PC-3 (cell line): ENCODE data around the gene CLPTM1L. TPM values are rescaled to one million over a fixed set of nuclear protein-coding genes. Genes with fewer than 3 reads are reported as not detected.

Experiments
- ATAC-seq: fragments of 200-7000 bp; cut with Tn5 transposase; 2 replicates; pipeline ENCODE4 v1.9.1; 2020; ENCODE audit warnings: mild to moderate bottlenecking, moderate library complexity
- BruUV-seq: library from RNA; stranded (reverse); fragments of 400-500 nt; replicated peaks from 2 replicates; lab custom pipeline; 2021; lab: Mats Ljungman, UMichigan
- CTCF ChIA-PET: fragments of 300-600 bp; sonication (Branson Sonifier 250); formaldehyde crosslinking; loops from one replicate; lab custom pipeline; 2022; ENCODE audit warnings: antibody characterized with exemption; lab: Charles Lee
- POLR2A ChIA-PET: fragments of 300-600 bp; sonication (Branson Sonifier 250); formaldehyde crosslinking; loops from one replicate; lab custom pipeline; 2022; ENCODE audit warnings: antibody characterized with exemption; ENCODE audit not compliant: unreplicated experiment; lab: Charles Lee
- DNase-seq: peaks from one replicate; pipeline ENCODE4 v3.0.0-alpha.2; 2015
- H2AFZ ChIP-seq: fragments of 300-600 bp; sonication (generic); 2 replicates; pipeline ENCODE4 v1.6.0; 2016; ENCODE audit warnings: antibody characterized with exemption, low read length
- H3F3A ChIP-seq: fragments of 300-600 bp; sonication (generic); one replicate; pipeline ENCODE4 v1.6.0; 2017; ENCODE audit warnings: antibody characterized with exemption, low read length, control low read depth, mild to moderate bottlenecking; ENCODE audit not compliant: unreplicated experiment
- H3K27ac ChIP-seq: fragments of 300-600 bp; sonication (generic); 2 replicates; pipeline ENCODE4 v1.5.1; 2016; ENCODE audit warnings: mild to moderate bottlenecking, low read length
- H3K27me3 ChIP-seq: fragments of 300-600 bp; sonication (generic); 2 replicates; pipeline ENCODE4 v1.6.1; 2016; ENCODE audit warnings: low read length, mixed read lengths
- H3K36me3 ChIP-seq: fragments of 300-600 bp; sonication (generic); 2 replicates; pipeline ENCODE4 v1.6.1; 2016; ENCODE audit warnings: low read depth, mixed run types, low read length, mixed read lengths
- H3K4me1 ChIP-seq: fragments of 300-600 bp; sonication (generic); 2 replicates; pipeline ENCODE4 v1.5.1; 2016; ENCODE audit warnings: low read length; ENCODE audit not compliant: insufficient read depth
- H3K4me2 ChIP-seq: fragments of 300-600 bp; sonication (generic); 2 replicates; pipeline ENCODE4 v1.6.0; 2016; ENCODE audit warnings: low read length
- H3K4me3 ChIP-seq: fragments of 300-600 bp; sonication (generic); 2 replicates; pipeline ENCODE4 v1.5.1; 2016; ENCODE audit warnings: mild to moderate bottlenecking, low read length, mixed read lengths
- H3K79me2 ChIP-seq: fragments of 300-600 bp; sonication (generic); 2 replicates; pipeline ENCODE4 v1.6.1; 2017; ENCODE audit warnings: low read length, mixed read lengths
- H3K9ac ChIP-seq: fragments of 300-600 bp; sonication (generic); 2 replicates; pipeline ENCODE4 v1.6.0; 2016; ENCODE audit warnings: mild to moderate bottlenecking, low read length
- H3K9me2 ChIP-seq: fragments of 300-600 bp; sonication (generic); replicated peaks from 2 replicates; pipeline ENCODE4 v1.6.1; 2016; ENCODE audit warnings: mixed run types, low read length, mixed read lengths
- H3K9me3 ChIP-seq: fragments of 300-600 bp; sonication (generic); 2 replicates; pipeline ENCODE4 v1.6.1; 2016; ENCODE audit warnings: low read length, mixed read lengths
- H4K20me1 ChIP-seq: fragments of 300-600 bp; sonication (generic); 2 replicates; pipeline ENCODE4 v1.6.1; 2016; ENCODE audit warnings: low read length, mixed read lengths
- CTCF ChIP-seq: fragments of 300-600 bp; sonication (generic); conservative IDR thresholded peaks from 2 replicates; pipeline ENCODE4 v1.5.1; 2017; ENCODE audit warnings: antibody characterized with exemption, low read depth, mild to moderate bottlenecking, low read length
- EZH2 ChIP-seq: fragments of 300-600 bp; sonication (generic); IDR thresholded peaks from one replicate; pipeline ENCODE4 v1.6.1; 2017; ENCODE audit warnings: antibody characterized with exemption, mild to moderate bottlenecking, low read length; ENCODE audit not compliant: unreplicated experiment
- EZH2phosphoT487 ChIP-seq: fragments of 300-600 bp; sonication (generic); IDR thresholded peaks from 2 replicates; pipeline ENCODE4 v1.6.1; 2018; ENCODE audit warnings: mild to moderate bottlenecking, antibody characterized with exemption, low read length, borderline replicate concordance
- intact Hi-C: fragments of 100-400 bp; cut with micrococcal nuclease; formaldehyde crosslinking; loops from 2 replicates; pipeline ENCODE4 v1.9.0; 2023
- total RNA-seq: library from RNA; depleted of rRNA; stranded (reverse); fragments of >200 nt; gene quantifications from 2 replicates; pipeline ENCODE4 v1.2.3, GENCODE V29; 2014

The CLPTM1L gene
- total RNA-seq, 1 experiment from 2014 or later: 463 TPM

DNA sequence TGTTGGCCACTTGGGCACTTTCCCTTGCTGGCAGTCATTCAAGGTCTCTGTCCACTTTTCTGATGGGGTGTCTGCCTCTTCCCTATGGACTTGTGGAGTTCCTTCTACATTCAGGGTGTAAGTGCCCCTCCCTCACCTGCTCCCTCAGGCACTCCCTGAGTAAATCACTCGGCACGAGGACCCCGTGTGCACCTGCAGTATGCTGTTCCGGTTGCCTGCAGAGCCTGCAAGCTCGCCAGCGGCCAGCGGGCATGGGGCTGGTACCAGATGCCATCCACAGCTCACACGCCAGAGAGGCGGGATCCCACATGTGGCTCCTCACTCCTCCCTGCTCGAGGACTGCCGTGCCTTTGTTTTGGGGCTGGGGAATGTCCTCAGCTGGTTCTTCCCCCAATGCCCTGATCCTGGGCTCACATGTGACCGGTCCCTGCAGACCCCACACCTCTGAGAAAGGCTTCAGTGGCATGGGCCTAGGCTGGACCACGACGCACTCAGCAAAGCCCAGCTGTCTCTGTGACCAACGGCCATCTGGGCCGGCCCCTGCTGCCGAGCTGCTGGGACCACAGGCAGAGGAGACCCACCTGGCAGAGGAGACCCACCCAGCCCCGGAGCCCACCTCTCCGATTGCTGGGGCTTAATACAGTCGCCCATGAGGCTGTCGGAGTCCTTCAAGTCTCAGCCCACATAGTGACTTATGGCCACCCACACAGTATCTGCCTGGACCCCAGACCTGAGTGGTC lies 46.1 kb upstream of the CLPTM1L start:
- DNase-seq (no peak), ATAC-seq (no peak)
- Histone ChIP-seq H3K4me3 (no peak overlapping the region), H3K9ac (no peak overlapping the region), H3K27ac (no peak overlapping the region), H3K9me2 (no peaks in the 10 kb centered on the region), H3K4me2 (no peak overlapping the region), H4K20me1 (no peaks in the 10 kb centered on the region), H3K27me3 (peaks cover 38% of the 10 kb centered on the region), H3K36me3 (no peaks in the 10 kb centered on the region), H3K9me3 (no peaks in the 10 kb centered on the region), H3K4me1 (peaks cover 7% of the 10 kb centered on the region), H3F3A (no peaks in the 10 kb centered on the region), H3K79me2 (no peaks in the 10 kb centered on the region), H2AFZ (no peak overlapping the region)
- BruUV-seq: no TSS peak
- intact Hi-C loops: no loop called here
- TF ChIP-seq CTCF: no peak
- TF ChIP-seq EZH2: no peak
- no peak for TF ChIP-seq EZH2phosphoT487
- ChIA-PET CTCF (no interaction called here), POLR2A (no interaction called here)

GRCh38 chr5:1390333-1390732 lies 45.4 kb upstream of the CLPTM1L start:
- intact Hi-C loops: no loop called here
- Histone ChIP-seq H3F3A (no peaks in the 10 kb centered on the region), H3K27me3 (peaks cover 31% of the 10 kb centered on the region), H3K79me2 (no peaks in the 10 kb centered on the region), H3K9ac (no peak overlapping the region), H3K9me2 (no peaks in the 10 kb centered on the region), H3K4me3 (no peak overlapping the region), H4K20me1 (no peaks in the 10 kb centered on the region), H3K9me3 (no peaks in the 10 kb centered on the region), H3K4me1 (peaks cover 10% of the 10 kb centered on the region), H3K27ac (no peak overlapping the region), H3K36me3 (no peaks in the 10 kb centered on the region), H2AFZ (no peak overlapping the region), H3K4me2 (no peak overlapping the region)
- no TSS peak for BruUV-seq
- DNase-seq (no peak), ATAC-seq (no peak)
- ChIA-PET CTCF (no interaction called here), POLR2A (no interaction called here)
- TF ChIP-seq EZH2: no peak
- no peak for TF ChIP-seq CTCF
- TF ChIP-seq EZH2phosphoT487: no peak

DNA sequence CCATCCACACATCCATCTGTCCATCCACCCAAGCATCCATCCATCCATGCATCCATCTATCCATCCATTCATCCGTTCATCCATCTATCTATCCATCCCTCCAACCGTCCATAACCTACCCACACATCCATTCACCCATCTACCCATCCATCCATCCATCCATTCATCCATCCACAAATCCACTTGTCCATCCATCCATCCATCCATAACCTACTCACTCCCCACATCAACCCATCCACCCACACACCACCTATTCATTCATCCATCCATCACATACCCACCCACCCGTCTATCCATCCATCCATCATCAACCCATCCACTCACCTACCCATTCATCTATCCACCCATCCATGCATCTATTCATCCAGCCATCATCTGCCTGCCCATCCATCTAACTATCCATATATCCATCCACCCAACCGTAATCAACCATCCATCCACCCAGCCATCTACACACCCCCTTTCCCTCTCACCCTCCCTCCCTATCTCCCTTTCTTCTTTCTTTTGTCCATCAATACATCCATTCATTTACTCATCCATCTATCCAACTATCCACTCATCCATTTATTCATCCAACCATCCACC lies 43.6 kb upstream of the CLPTM1L start:
- CTCF ChIA-PET: no interaction called here
- TF ChIP-seq CTCF (no peak), EZH2phosphoT487 (no peak), EZH2 (no peak)
- POLR2A ChIA-PET: no interaction called here

More for the DNA sequence above, 43.6 kb upstream of the CLPTM1L start:
- no peak overlapping the region for H3K4me2 ChIP-seq
- no peak overlapping the region for H3K4me3 ChIP-seq
- no peak overlapping the region for H2AFZ ChIP-seq
- intact Hi-C loops: no loop called here
- H3F3A ChIP-seq: no peaks in the 10 kb centered on the region
- H3K9ac ChIP-seq: no peak overlapping the region
- peaks cover 13% of the 10 kb centered on the region for H3K27me3 ChIP-seq
- H3K9me3 ChIP-seq: no peaks in the 10 kb centered on the region
- no peak overlapping the region for H3K27ac ChIP-seq
- no peaks in the 10 kb centered on the region for H4K20me1 ChIP-seq
- no peaks in the 10 kb centered on the region for H3K79me2 ChIP-seq
- BruUV-seq: no TSS peak
- no peaks in the 10 kb centered on the region for H3K9me2 ChIP-seq
- peaks cover 12% of the 10 kb centered on the region for H3K4me1 ChIP-seq
- no peak for ATAC-seq
- DNase-seq: no peak
- no peaks in the 10 kb centered on the region for H3K36me3 ChIP-seq
